Measurements from ENCODE around the gene PTGIR.

Gene PTGIR

DNA sequence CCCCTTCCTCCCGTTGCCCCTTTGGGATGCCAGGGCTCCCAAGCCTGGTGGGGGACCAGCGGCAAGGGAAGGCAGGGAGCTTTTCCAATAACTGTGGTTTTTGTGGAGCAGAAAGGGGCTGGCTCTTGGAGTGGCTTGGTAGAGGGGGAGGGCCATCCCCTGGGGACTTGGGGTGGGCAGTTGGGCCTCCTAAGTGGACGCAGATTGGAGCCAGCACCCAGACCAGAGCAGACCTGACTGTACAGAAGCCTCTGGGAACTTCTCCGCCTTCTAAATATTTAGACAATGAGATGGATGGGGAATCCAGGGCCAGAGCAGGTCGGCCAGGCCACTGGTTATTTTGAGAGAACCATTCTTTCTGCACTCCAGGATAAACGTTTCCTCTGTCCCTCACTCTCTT lies 4.2 kb downstream of the PTGIR start:
- intact Hi-C loops (cut with DNase I) = no loop called here
- no peak for DNase-seq

DNA sequence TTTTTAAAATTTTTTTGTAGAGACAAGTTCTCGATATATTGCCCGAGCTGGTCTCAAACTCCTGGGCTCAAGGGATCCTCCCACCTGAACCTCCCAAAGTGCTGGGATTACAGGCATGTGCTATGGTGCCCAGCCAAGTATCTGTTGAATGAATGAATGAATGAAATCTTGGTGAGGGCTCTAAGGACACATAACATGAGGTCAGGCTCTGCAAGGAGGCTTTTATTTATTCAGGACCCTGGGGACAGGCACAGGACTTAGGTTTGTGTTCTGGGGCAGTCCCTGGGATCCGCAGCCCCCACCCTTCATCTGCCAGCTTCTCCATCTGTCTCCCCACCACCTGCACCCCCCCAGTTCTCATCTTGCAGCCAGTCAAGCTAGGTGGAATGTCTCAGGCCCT lies 4.6 kb downstream of the PTGIR start:
- intact Hi-C loops (cut with DNase I) = no loop called here
- no peak for DNase-seq

DNA sequence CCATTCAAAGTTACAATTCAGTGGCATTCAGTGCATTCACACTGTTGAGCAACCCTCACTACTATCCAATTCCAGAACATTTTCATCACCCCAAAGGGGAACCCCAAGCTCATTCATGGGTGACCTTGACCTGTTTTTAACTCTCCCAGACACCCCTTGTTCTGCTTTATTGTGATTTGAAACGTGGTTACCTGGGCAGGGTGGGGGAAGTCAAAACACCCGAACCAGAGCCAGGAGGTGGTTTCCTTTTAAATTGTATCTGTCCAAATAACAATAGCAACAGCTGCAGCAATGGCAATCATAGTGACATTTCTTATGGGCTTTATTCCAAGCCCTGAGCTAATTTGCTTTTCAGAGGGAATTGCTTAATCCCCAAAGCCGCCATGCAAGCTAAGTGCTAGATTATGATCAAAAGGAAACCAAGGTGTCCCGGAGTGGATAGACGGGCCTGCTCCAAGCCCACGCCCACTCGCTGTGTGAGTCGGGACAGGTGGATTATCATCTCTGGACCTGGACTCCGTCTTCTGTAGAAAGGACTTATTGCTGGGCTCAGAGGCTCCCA lies 6.1 kb downstream of the PTGIR start:
- no peak for DNase-seq
- intact Hi-C loops (cut with DNase I) = no loop called here

DNA sequence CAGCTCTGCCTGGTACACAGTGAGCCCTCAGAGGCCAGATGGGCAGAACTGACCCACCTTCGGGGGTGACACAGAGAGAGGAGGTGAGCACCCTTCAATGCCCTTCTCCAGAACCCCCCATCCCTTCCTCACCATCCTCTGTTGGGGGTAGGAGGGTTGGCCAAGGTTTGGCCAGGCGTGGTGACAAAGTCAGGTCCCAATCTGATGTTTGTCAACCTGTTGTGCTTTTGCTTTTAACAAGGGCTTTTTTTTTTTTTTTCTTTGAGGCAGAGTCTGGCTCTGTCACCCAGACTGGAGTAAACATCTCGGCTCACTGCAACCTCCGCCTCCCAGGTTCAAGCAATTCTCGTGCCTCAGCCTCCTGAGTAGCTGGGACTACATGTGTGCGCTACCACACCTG lies 7.3 kb downstream of the PTGIR start:
- no peak for DNase-seq
- intact Hi-C loops (cut with DNase I) = no loop called here

DNA sequence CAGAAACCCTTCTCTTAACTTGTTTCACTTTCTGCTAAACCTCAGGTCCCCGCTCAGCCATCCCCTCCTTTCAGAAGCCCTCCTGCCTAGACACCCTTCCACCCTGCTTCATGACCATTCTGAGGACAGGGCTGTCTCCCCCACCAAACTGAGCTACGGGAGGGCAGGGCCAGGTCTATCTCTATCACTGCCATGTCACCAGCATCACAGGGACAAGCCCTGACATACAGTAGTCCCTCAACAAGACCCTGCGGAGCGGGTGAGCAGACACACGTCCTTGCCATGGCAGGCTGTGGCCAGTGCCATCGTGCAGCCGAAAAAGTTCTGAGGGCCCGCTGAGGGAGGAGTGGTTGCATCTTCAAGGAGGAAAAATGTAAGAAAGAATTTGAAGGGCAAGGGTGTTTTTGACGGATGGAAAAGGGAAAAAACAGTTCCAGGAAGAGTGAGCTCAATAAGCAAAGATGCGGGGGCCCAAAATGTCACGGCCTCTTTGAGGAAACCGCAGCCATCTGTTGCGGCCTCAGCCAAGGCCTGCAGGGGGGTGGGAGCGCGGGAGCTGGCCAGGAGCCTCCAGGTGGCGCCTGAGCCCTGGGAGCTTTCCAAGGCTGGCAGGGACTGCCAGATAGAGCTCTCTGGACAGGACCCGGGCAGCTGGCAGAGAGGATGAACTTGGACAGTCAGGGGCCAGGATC lies 8.1 kb downstream of the PTGIR start:
- intact Hi-C loops (cut with DNase I) = no loop called here
- DNase-seq = peak in 4 of 42 donors; percentile 31 to 85 (median 58)

DNA sequence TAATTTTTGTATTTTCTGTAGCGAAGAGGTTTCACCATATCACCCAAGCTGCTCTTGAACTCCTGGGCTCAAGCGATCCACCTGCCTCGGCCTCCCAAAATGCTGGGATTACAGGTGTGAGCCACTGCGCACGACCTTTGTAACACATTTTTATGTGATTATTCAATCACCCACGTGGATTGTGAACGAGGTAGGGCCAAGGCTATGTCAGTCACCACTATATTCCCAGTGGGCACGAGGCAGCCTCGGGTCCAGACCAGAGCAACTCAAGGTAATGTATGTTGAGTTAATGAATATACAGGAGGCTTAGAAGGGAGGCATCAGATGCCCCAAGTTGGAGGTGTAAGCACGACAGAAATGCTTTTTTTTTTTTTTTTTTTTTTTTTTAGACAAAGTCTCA lies 8.9 kb downstream of the PTGIR start:
- intact Hi-C loops (cut with DNase I) = no loop called here
- DNase-seq = no peak

DNA sequence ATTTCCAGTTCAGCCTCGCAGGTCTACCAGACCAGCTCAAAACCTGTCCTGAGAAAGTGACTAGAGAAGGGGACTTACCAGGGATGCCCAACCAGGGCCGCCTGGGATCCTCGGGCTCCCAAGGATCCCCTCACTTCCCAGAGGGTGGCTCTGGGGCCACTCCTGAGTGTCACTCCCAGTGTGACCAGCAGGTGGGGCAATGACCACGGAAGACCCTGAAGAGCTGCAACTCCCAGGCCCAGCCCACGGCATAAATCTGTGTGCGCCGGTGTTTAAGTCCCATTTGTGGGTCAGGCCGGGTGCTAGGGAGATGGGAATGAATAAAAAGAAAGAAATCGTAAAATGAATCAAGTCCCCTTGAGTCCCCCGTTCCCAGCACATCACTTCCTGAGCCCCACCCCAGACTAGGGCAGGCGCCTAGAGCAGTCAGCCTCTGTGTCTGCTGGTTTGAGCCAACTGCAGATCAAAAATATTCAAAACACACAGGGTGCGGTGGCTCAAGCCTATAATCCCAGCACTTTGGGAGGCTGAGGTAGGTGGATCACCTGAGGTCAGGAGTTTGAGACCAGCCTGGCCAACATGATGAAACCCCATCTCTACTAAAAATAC lies 10.7 kb downstream of the PTGIR start:
- intact Hi-C loops (cut with DNase I) = loop anchor here (1.0 to 5.0 kb wide), 2 partner anchors 46 to 113 kb away; no protein-coding TSS in a partner anchor

DNA sequence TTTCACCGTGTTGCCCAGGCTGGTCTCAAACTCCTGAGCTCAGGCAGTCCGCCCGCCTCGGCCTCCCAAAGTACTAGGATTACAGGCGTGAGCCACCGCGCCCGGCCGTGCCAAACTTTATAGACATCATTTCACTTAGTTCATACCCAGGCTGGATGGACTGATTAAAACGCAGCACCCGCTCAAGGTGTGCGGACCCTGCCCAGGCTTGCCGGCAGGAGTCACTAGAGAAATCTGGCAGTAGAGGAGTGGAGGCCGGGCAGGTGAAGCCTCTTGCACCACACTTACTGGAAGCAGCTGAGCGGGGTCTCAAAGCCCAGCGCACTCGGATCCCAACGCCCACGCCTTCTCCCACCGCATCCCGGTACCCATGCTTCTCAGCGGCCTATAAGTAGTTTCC lies 11.4 kb downstream of the PTGIR start:
- intact Hi-C loops (cut with DNase I) = loop anchor here (5.0 kb wide), 1 partner anchor 114 kb away; no protein-coding TSS in a partner anchor
- DNase-seq = no peak

More for the DNA sequence above, 10.7 kb downstream of the PTGIR start:
- DNase-seq = peak; percentile 71 to 97 (median 90)

DNA sequence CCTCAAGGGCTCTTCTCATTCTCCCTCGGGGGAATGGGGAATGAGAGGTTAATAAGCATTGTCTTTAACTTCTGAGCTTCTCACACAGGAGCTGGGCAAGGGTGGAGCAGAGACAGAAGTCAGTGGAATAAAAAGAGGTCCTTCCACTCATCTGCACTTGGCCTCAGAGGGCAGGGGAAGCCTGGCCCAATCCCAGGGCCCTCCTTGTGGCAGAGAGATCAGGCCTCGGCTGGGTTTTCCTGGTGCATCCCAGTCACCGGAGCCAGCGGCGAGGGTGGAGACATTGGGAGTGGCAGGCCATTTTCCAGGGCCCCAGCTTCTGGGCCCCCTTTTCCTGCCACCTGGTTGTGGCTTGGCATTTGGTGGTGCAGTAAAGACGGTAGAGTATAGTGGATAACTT lies 13.1 kb downstream of the PTGIR start:
- intact Hi-C loops (cut with DNase I) = loop anchor here (5.0 kb wide), 1 partner anchor 116 kb away; no protein-coding TSS in a partner anchor

DNA sequence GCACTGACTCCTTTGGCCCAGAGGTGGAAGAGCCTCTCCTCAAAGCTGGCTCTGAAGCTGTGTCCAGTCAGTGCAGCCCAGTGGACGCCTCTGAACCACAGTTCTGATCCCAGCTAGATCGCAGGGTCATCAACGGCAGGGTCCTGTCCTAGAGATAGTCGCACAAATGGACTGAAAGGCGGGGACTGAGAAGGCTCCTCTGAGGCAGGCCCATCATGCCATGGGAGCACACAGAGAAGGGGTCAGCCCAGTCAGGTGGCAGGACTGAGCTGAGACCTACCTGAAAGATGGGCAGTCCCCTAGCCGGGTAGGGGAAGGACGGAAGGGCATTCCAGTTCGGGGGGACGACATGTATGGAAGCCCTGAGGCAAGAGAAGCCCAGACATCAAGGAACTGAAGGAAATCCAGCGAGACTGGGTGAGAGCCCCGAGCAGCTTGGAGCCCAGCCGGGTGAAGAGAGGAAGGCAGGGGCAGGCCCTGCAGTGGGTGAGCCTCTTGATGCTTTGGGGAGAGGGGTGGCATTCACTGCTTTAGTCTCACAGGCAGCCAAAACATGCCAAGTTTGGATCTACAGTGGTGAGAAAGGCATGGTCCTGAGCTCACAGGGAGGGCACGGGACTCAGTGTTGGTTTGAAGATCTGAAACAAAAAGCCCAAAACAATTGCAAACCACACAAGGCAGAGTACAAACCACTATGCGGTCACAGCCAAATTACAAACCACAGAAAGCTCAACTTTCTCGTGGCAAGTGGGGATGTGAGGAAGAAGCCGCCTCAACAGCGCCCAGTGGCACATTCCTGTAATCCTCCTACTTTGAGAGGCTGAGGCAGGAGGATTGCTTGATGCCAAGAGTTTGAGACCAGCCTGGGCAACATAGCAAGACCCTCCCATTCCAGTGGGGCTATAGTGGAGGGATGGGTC lies 13.8 kb downstream of the PTGIR start:
- DNase-seq = peak in 3 of 42 donors; percentile 8 to 28 (median 12)
- intact Hi-C loops (cut with DNase I) = loop anchor here (5.0 kb wide), 1 partner anchor 116 kb away; no protein-coding TSS in a partner anchor

More for the DNA sequence above, 13.1 kb downstream of the PTGIR start:
- no peak for DNase-seq

DNA sequence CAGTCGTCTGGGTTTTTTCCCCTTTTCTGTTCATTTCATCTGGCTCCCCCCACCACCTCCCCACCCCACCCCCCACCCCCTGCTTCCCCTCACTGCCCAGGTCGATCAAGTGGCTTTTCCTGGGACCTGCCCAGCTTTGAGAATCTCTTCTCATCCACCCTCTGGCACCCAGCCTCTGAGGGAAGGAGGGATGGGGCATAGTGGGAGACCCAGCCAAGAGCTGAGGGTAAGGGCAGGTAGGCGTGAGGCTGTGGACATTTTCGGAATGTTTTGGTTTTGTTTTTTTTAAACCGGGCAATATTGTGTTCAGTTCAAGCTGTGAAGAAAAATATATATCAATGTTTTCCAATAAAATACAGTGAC lies 14.5 kb downstream of the PTGIR start:
- intact Hi-C loops (cut with DNase I) = loop anchor here (5.0 kb wide), 1 partner anchor 117 kb away; no protein-coding TSS in a partner anchor
- peak in 3 of 42 donors; percentile 9 to 24 (median 10) for DNase-seq

DNA sequence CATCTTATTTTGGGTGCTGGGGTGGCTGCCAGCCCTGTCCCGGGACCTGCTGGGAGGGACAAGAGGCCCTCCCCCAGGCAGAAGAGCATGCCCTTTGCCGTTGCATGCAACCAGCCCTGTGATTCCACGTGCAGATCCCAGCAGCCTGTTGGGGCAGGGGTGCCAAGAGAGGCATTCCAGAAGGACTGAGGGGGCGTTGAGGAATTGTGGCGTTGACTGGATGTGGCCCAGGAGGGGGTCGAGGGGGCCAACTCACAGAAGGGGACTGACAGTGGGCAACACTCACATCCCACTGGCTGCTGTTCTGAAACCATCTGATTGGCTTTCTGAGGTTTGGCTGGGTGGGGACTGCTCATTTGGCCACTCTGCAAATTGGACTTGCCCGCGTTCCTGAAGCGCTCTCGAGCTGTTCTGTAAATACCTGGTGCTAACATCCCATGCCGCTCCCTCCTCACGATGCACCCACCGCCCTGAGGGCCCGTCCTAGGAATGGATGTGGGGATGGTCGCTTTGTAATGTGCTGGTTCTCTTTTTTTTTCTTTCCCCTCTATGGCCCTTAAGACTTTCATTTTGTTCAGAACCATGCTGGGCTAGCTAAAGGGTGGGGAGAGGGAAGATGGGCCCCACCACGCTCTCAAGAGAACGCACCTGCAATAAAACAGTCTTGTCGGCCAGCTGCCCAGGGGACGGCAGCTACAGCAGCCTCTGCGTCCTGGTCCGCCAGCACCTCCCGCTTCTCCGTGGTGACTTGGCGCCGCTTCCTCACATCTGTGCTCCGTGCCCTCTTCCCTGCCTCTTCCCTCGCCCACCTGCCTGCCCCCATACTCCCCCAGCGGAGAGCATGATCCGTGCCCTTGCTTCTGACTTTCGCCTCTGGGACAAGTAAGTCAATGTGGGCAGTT lies 15.1 kb downstream of the PTGIR start:
- intact Hi-C loops (cut with DNase I) = loop anchor here (5.0 kb wide), 1 partner anchor 118 kb away; no protein-coding TSS in a partner anchor
- peak in 6 of 42 donors; percentile 11 to 34 (median 23) for DNase-seq

DNA sequence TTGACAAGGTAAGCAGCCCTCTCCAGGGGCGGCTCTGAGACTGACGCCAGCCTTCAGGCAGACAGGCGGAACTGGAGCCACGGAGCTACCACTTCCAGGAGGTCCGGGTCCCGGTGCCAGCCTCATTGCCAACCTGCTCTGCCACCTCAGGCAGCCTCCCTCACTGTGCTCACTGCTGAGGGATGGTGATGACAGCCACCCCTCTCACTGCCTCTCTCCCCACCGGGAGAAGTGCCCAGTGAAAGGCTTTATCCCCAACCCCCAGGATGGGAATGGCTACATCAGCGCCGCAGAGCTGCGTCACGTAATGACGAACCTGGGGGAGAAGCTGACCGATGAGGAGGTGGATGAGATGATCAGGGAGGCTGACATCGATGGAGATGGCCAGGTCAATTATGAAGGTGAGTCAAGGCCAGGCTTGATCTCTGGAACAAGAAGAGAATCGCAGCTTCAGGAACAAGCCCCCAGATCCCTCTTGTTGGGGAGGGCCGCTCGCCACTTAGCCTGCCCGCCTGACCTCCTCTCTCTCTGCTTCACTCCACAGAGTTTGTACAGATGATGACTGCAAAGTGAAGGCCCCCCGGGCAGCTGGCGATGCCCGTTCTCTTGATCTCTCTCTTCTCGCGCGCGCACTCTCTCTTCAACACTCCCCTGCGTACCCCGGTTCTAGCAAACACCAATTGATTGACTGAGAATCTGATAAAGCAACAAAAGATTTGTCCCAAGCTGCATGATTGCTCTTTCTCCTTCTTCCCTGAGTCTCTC lies 16.1 kb downstream of the PTGIR start:
- peak in 6 of 42 donors; percentile 10 to 35 (median 20) for DNase-seq
- intact Hi-C loops (cut with DNase I) = no loop called here

DNA sequence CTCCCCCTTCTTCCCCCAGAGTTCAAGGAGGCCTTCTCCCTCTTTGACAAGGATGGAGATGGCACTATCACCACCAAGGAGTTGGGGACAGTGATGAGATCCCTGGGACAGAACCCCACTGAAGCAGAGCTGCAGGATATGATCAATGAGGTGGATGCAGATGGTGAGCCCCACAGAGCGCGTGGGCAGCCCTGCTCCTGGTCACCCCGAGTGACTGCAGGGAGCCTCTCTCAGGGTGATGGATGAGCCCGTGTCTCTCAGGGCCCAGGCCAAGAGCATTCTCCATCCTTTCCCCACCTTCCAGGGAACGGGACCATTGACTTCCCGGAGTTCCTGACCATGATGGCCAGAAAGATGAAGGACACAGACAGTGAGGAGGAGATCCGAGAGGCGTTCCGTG lies 16.7 kb downstream of the PTGIR start:
- intact Hi-C loops (cut with DNase I) = no loop called here

DNA sequence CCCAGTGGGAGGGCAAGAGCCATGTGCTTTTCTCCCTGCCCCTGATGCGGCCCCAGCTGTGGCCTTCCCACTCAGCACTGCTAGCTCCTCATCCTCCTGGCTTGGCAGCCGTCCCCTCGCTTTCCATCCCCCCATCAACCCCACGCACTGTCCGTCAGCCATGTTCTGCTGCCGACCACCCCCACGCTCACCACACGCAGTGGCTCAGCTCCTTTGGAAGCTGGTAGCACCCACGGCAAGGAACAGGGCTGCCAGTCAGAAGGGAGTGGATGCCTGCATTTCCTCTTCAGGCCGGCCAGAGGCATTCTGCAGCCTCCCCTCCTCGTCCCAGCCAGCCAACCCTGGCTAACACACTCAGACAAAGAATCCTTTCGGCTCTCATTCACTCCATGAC lies 17.4 kb downstream of the PTGIR start:
- intact Hi-C loops (cut with DNase I) = no loop called here
- DNase-seq = peak in 31 of 42 donors; percentile 25 to 77 (median 52)

More for the DNA sequence above, 16.7 kb downstream of the PTGIR start:
- DNase-seq = peak in 3 of 42 donors; percentile 4 to 29 (median 17)

DNA sequence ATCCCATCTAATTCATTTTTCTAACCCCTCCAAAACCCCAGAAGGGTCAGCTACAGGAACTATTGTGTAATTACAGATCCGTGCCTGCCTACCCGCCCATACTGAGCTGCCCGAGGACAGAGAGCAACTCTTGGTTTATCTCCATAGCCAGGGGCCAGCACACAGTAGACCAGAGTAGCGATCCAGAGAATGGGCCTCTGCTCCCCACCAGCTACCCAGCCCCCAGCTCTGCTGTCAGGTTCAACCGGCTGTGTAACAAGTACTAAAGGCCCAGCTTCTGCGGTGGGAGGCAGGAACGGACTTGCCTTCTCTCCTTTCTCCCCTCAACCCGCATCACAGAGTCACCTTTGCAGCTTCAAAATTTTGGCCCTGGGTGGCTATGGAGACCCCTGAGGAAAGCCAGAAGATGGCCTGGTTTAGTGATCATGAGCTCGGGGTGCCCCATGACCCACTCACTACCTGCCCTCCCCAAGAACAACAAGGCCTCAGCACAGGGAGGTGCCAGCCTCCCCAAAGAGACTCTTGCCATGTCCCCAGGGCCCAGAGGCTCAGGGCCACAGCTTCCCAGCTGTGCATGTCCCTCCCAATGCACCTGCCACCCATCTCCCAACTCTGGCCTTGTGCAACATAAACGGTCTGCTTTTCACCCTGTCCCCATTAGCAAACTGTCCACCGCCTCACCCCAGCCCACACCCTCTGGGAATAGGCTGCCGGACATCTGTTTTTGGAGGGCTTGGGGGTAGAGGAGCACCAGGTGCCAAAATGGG lies 18.0 kb downstream of the PTGIR start:
- peak in 4 of 42 donors; percentile 15 to 32 (median 24) for DNase-seq
- intact Hi-C loops (cut with DNase I) = no loop called here
